Choroid plexus epithelial cell (primary cell): ENCODE data around the gene STMP1.
A peak's percentile ranks its signal among the peaks of the same experiment; 100 is the strongest.

Source experiments
- DNase-seq: peaks from one replicate; pipeline ENCODE4 v3.0.0-alpha.2; 2010; ENCODE audit warnings: low read depth
- H3K4me3 ChIP-seq: 2 replicates; pipeline ENCODE4 v1.5.1; 2011; ENCODE audit warnings: low read depth, mild to moderate bottlenecking, control low read depth, low read length, moderate library complexity
- CTCF ChIP-seq: conservative IDR thresholded peaks from 2 replicates; pipeline ENCODE4 v1.5.1; 2011; ENCODE audit warnings: low read depth, mild to moderate bottlenecking, control low read depth, inconsistent platforms, low read length, moderate library complexity

STMP1 gene

GRCh38 chr7:135693558-135693957 is 31.2 kb downstream of the STMP1 start:
- no peak for DNase-seq
- H3K4me3 ChIP-seq: no peak overlapping the region
- TF ChIP-seq CTCF: no peak

- DNase-seq: no peak
- H3K4me3 ChIP-seq: no peak overlapping the region
- TF ChIP-seq CTCF: no peak
These were observed 35.1 kb downstream of the STMP1 start for GRCh38 chr7:135697276-135698049.

GRCh38 chr7:135704074-135704473 is 41.8 kb downstream of the STMP1 start:
- TF ChIP-seq CTCF: peak; percentile 48
- DNase-seq: no peak
- no peak overlapping the region for H3K4me3 ChIP-seq

GRCh38 chr7:135704698-135705097 is 42.4 kb downstream of the STMP1 start:
- peak; percentile 69 for DNase-seq
- no peak overlapping the region for H3K4me3 ChIP-seq
- TF ChIP-seq CTCF: no peak

- H3K4me3 ChIP-seq: no peak overlapping the region
- no peak for TF ChIP-seq CTCF
- DNase-seq: no peak
These were observed 43.9 kb downstream of the STMP1 start for GRCh38 chr7:135706038-135706742.

- no peak overlapping the region for H3K4me3 ChIP-seq
- DNase-seq: no peak
- no peak for TF ChIP-seq CTCF
These were observed 44.7 kb downstream of the STMP1 start for GRCh38 chr7:135706858-135707569.
